ENCODE data around the gene ZSCAN29. TPM values are rescaled to one million over a fixed set of nuclear protein-coding genes. Genes with fewer than 3 reads are reported as not detected.

Gene ZSCAN29
- total and polyA plus RNA-seq, 2 donors (not counting 1 experiment from before 2014, with no cell fraction given): 16.1 to 51.5 TPM

GRCh38 chr15:43352693-43353382 is 18.0 kb downstream of the ZSCAN29 start:
- Mint-ChIP-seq H3K4me3 (no peak overlapping the region), H3K9me3 (ENCODE audit: insufficient read depth) (peaks cover under 1% of the 10 kb centered on the region), H3K4me1 (peaks cover 3% of the 10 kb centered on the region), H3K27me3 (no peaks in the 10 kb centered on the region), H3K27ac (no peak overlapping the region)
- Histone ChIP-seq H4K20me1 (ENCODE audit: control insufficient read depth, insufficient read depth, low read length, poor library complexity, severe bottlenecking) (no peaks in the 10 kb centered on the region), H2AFZ (ENCODE audit: insufficient read depth, low read depth, low read length, poor library complexity, severe bottlenecking) (no peak overlapping the region), H3K4me1 (ENCODE audit: control insufficient read depth in 2 of 2, insufficient read depth in 2 of 2, low read length in 2 of 2) (no peaks in the 10 kb centered on the region), H3K9ac (ENCODE audit: low read length) (no peak overlapping the region), H3K4me2 (replicated peaks; ENCODE audit: low read depth, low read length, poor library complexity, severe bottlenecking) (no peak overlapping the region), H3K4me3 (ENCODE audit: control extremely low read depth in 1 of 5, extremely low read depth in 1 of 5, insufficient read depth in 1 of 5, low read depth in 2 of 5, low read length in 4 of 5) (no peak overlapping the region), H3K27me3 (replicated peaks in 1 of 4; ENCODE audit: control extremely low read depth in 1 of 4, control insufficient read depth in 3 of 4, insufficient read depth in 4 of 4, low read length in 3 of 4) (no peaks in the 10 kb centered on the region), H3K36me3 (replicated peaks in 1 of 2; ENCODE audit: control extremely low read depth in 1 of 2, control insufficient read depth in 1 of 2, extremely low read depth in 1 of 2, insufficient read depth in 2 of 2, low read length in 1 of 2) (no peaks in the 10 kb centered on the region), H3K79me2 (ENCODE audit: control insufficient read depth, insufficient read depth, low read length) (no peaks in the 10 kb centered on the region), H3K27ac (ENCODE audit: low read length in 2 of 2) (no peak overlapping the region), H3K9me3 (ENCODE audit: control extremely low read depth in 1 of 3, control insufficient read depth in 2 of 3, insufficient read depth in 1 of 3, low read length in 2 of 3) (peaks cover 0 to 4% (median 1%) of the 10 kb centered on the region in 3 donors)
- TF ChIP-seq EZH2 (IDR thresholded peaks at IDR 0.05; ENCODE audit: borderline replicate concordance, insufficient read depth, low read depth, low read length, poor library complexity, severe bottlenecking): no peak
- no peak for TF ChIP-seq CTCF (IDR thresholded peaks at IDR 0.05)
- ATAC-seq (ENCODE audit: low read depth) (no peak), DNase-seq (no peak)
- ChIA-PET CTCF (interaction anchor here (1.3 kb wide), 1 partner anchor 23 kb away, joined by 3 read pairs; no protein-coding TSS in a partner anchor), POLR2A (no interaction called here)
- intact Hi-C loops (cut with micrococcal nuclease): no loop called here
- WGBS (ENCODE audit: insufficient coverage): 100% methylated on average over 1 of the region's 2 CpGs

GRCh38 chr15:43347114-43347513 is 23.7 kb downstream of the ZSCAN29 start:
- no peaks in the 10 kb centered on the region for H4K20me1 ChIP-seq (ENCODE audit: control insufficient read depth, insufficient read depth, low read length, poor library complexity, severe bottlenecking)
- Mint-ChIP-seq H3K9me3 (ENCODE audit: insufficient read depth) (no peaks in the 10 kb centered on the region), H3K27ac (no peak overlapping the region), H3K4me1 (no peaks in the 10 kb centered on the region), H3K27me3 (no peaks in the 10 kb centered on the region), H3K4me3 (no peak overlapping the region)
- CTCF ChIA-PET: interaction anchor here (1.2 kb wide), 1 partner anchor 168 kb away, joined by 4 read pairs; no protein-coding TSS in a partner anchor
- H3K27me3 ChIP-seq (replicated peaks in 1 of 4; ENCODE audit: control extremely low read depth in 1 of 4, control insufficient read depth in 3 of 4, insufficient read depth in 4 of 4, low read length in 3 of 4): no peaks in the 10 kb centered on the region
- no peak overlapping the region for H3K4me2 ChIP-seq (replicated peaks; ENCODE audit: low read depth, low read length, poor library complexity, severe bottlenecking)
- no peaks in the 10 kb centered on the region for H3K4me1 ChIP-seq (ENCODE audit: control insufficient read depth in 2 of 2, insufficient read depth in 2 of 2, low read length in 2 of 2)
- H3K79me2 ChIP-seq (ENCODE audit: control insufficient read depth, insufficient read depth, low read length): no peaks in the 10 kb centered on the region
- no peak for ATAC-seq (ENCODE audit: low read depth)
- no peak overlapping the region for H2AFZ ChIP-seq (ENCODE audit: insufficient read depth, low read depth, low read length, poor library complexity, severe bottlenecking)
- H3K4me3 ChIP-seq (ENCODE audit: control extremely low read depth in 1 of 5, extremely low read depth in 1 of 5, insufficient read depth in 1 of 5, low read depth in 2 of 5, low read length in 4 of 5): no peak overlapping the region
- H3K36me3 ChIP-seq (replicated peaks in 1 of 2; ENCODE audit: control extremely low read depth in 1 of 2, control insufficient read depth in 1 of 2, extremely low read depth in 1 of 2, insufficient read depth in 2 of 2, low read length in 1 of 2): no peaks in the 10 kb centered on the region
- no peaks in the 10 kb centered on the region for H3K9me3 ChIP-seq (ENCODE audit: control extremely low read depth in 1 of 3, control insufficient read depth in 2 of 3, insufficient read depth in 1 of 3, low read length in 2 of 3)
- WGBS (ENCODE audit: insufficient coverage): 100% methylated on average over 1 of the region's 3 CpGs
- intact Hi-C loops (cut with micrococcal nuclease): no loop called here
- POLR2A ChIA-PET: no interaction called here
- no peak overlapping the region for H3K27ac ChIP-seq (ENCODE audit: low read length in 2 of 2)
- DNase-seq: no peak
- TF ChIP-seq CTCF (IDR thresholded peaks at IDR 0.05) (no peak), EZH2 (IDR thresholded peaks at IDR 0.05; ENCODE audit: borderline replicate concordance, insufficient read depth, low read depth, low read length, poor library complexity, severe bottlenecking) (no peak)
- no peak overlapping the region for H3K9ac ChIP-seq (ENCODE audit: low read length)

All from B cell (primary cell).